ENCODE data around the gene RGR.

Gene RGR

GRCh38 chr10:84296091-84296981 lies 51.5 kb downstream of the RGR start:
- no peak for TF ChIP-seq CTCF (IDR thresholded peaks at IDR 0.05; ENCODE audit: low read depth, low read length, missing control alignments)
- DNase-seq (ENCODE audit: low read depth) = peak; percentile 26
- in situ Hi-C loops (cut with HindIII; ENCODE audit: low sequenced_read_pairs) = no loop called here

GRCh38 chr10:84298057-84298456 lies 53.2 kb downstream of the RGR start:
- in situ Hi-C loops (cut with HindIII; ENCODE audit: low sequenced_read_pairs) = no loop called here
- TF ChIP-seq CTCF (IDR thresholded peaks at IDR 0.05; ENCODE audit: low read depth, low read length, missing control alignments) = no peak
- DNase-seq (ENCODE audit: low read depth) = no peak
- no peak overlapping the region for H3K4me3 ChIP-seq (ENCODE audit: low read depth, low read length)

More at GRCh38 chr10:84296091-84296981, 51.5 kb downstream of the RGR start:
- H3K4me3 ChIP-seq (ENCODE audit: low read depth, low read length) = no peak overlapping the region

GRCh38 chr10:84302223-84302622 lies 57.4 kb downstream of the RGR start:
- no peak for TF ChIP-seq CTCF (IDR thresholded peaks at IDR 0.05; ENCODE audit: low read depth, low read length, missing control alignments)
- in situ Hi-C loops (cut with HindIII; ENCODE audit: low sequenced_read_pairs) = no loop called here
- DNase-seq (ENCODE audit: low read depth) = no peak
- H3K4me3 ChIP-seq (ENCODE audit: low read depth, low read length) = no peak overlapping the region

- DNase-seq (ENCODE audit: low read depth) = no peak
- TF ChIP-seq CTCF (IDR thresholded peaks at IDR 0.05; ENCODE audit: low read depth, low read length, missing control alignments) = no peak
- in situ Hi-C loops (cut with HindIII; ENCODE audit: low sequenced_read_pairs) = no loop called here
- no peak overlapping the region for H3K4me3 ChIP-seq (ENCODE audit: low read depth, low read length)
Measured at GRCh38 chr10:84306751-84307384, 62.0 kb downstream of the RGR start.

- in situ Hi-C loops (cut with HindIII; ENCODE audit: low sequenced_read_pairs) = no loop called here
Measured at GRCh38 chr10:84308021-84308420, 63.2 kb downstream of the RGR start.

More at GRCh38 chr10:84308021-84308420, 63.2 kb downstream of the RGR start:
- TF ChIP-seq CTCF (IDR thresholded peaks at IDR 0.05; ENCODE audit: low read depth, low read length, missing control alignments) = no peak
- no peak for DNase-seq (ENCODE audit: low read depth)
- H3K4me3 ChIP-seq (ENCODE audit: low read depth, low read length) = no peak overlapping the region

Measured in astrocyte of the cerebellum (primary cell).